K562 (cell line): ENCODE measurements around the gene ARPC4. TPM values are rescaled to one million over a fixed set of nuclear protein-coding genes. Genes with fewer than 3 reads are reported as not detected.

Experiments used
- ATAC-seq: fragments of 200-7000 bp; cut with Tn5 transposase; 3 replicates; pipeline ENCODE4 v1.9.1; 2020; ENCODE audit warnings: moderate library complexity
- BruUV-seq: library from RNA; stranded (reverse); fragments of 400-500 nt; replicated peaks from 2 replicates; lab custom pipeline; 2021; lab: Mats Ljungman, UMichigan
- CTCF ChIA-PET: fragments of 300-600 bp; formaldehyde crosslinking; extraction: SDS; loops from one replicate; lab custom pipeline; 2021; ENCODE audit warnings: low intra/inter-chr PET ratio; lab: Yijun Ruan, JAX
- POLR2A ChIA-PET: fragments of 300-600, 350-650 bp; sonication (Branson Sonifier 250); formaldehyde crosslinking; extraction: SDS; loops from one replicate; lab custom pipeline; 2021; ENCODE audit warnings: antibody characterized with exemption, inconsistent platforms; lab: Yijun Ruan, JAX
- DNase-seq, 4 experiments: peaks; one replicate each; pipeline versions ENCODE4 v3.0.0 to v3.0.0-alpha.2; 2011 to 2018; ENCODE audit warnings: low spot score in 3 of 4, mixed read lengths in 3 of 4; ENCODE audit errors: extremely low read depth in 1 of 4
- FAIRE-seq: peaks from 2 replicates; lab custom pipeline; 2011; peaks lifted over from hg19 to GRCh38; lab: Jason Lieb, UNC
- H2AFZ ChIP-seq: 2 replicates; pipeline ENCODE4 v1.6.0; 2011; ENCODE audit warnings: low read depth, low read length, control low read depth, inconsistent platforms
- H3K27ac ChIP-seq: fragments of 200-600 bp; 3 replicates; pipeline ENCODE4 v1.8.0; 2011; ENCODE audit warnings: low read depth, mild to moderate bottlenecking, control low read depth, inconsistent platforms, low read length, moderate library complexity, mixed read lengths; ENCODE audit errors: extremely low read depth
- H3K27me3 ChIP-seq, 2 experiments: fragments of 300-600 bp in 1 of 2; 2 replicates in 1 of 2; 3 replicates in 1 of 2; pipeline versions ENCODE4 v1.6.0 to v1.8.0; 2011; ENCODE audit warnings: inconsistent platforms in 2 of 2, low read length in 2 of 2, mild to moderate bottlenecking in 1 of 2, mixed read lengths in 1 of 2, moderate library complexity in 1 of 2; ENCODE audit not compliant: control insufficient read depth in 2 of 2, insufficient read depth in 2 of 2
- H3K36me3 ChIP-seq: fragments of 300-600 bp; 3 replicates; pipeline ENCODE4 v1.8.0; 2011; ENCODE audit warnings: mild to moderate bottlenecking, low read length, inconsistent platforms; ENCODE audit not compliant: control insufficient read depth, insufficient read depth
- H3K4me1 ChIP-seq, 2 experiments: fragments of 200-600 bp in 1 of 2; replicated peaks in 1 of 2; 2 replicates in 1 of 2; 3 replicates in 1 of 2; pipeline versions ENCODE4 v1.5.1 to v1.8.0; 2011; ENCODE audit warnings: inconsistent platforms in 2 of 2, low read length in 2 of 2, mild to moderate bottlenecking in 1 of 2, mixed read lengths in 1 of 2, moderate library complexity in 1 of 2; ENCODE audit not compliant: control insufficient read depth in 2 of 2, insufficient read depth in 2 of 2
- H3K4me2 ChIP-seq: 2 replicates; pipeline ENCODE4 v1.6.1; 2011; ENCODE audit warnings: low read length, control low read depth, inconsistent platforms, mixed read lengths; ENCODE audit not compliant: insufficient read depth
- H3K4me3 ChIP-seq: fragments of 200-600 bp; sonication (generic), shearing (Covaris generic); 2 replicates; pipeline ENCODE4 v1.5.1; 2016; ENCODE audit warnings: control low read depth, inconsistent platforms
- H3K79me2 ChIP-seq: fragments of 200-600 bp; 3 replicates; pipeline ENCODE4 v1.8.0; 2011; ENCODE audit warnings: low read length, inconsistent platforms; ENCODE audit not compliant: control insufficient read depth, insufficient read depth
- H3K9ac ChIP-seq, 2 experiments: 2 replicates each; pipeline versions ENCODE4 v1.6.0 to v1.6.1; 2011; ENCODE audit warnings: low read depth in 2 of 2, low read length in 2 of 2, control low read depth in 1 of 2, inconsistent platforms in 1 of 2, mild to moderate bottlenecking in 1 of 2, mixed read lengths in 1 of 2; ENCODE audit not compliant: insufficient read depth in 1 of 2
- H3K9me1 ChIP-seq: one replicate; pipeline ENCODE4 v1.6.0; 2011; ENCODE audit warnings: inconsistent platforms, mild to moderate bottlenecking, low read length, moderate library complexity; ENCODE audit not compliant: control insufficient read depth, insufficient read depth
- H3K9me3 ChIP-seq: replicated peaks from 2 replicates; pipeline ENCODE4 v1.5.1; 2011; ENCODE audit warnings: low read depth, low read length, inconsistent platforms; ENCODE audit not compliant: control insufficient read depth, insufficient read depth
- H4K20me1 ChIP-seq: replicated peaks from 2 replicates; pipeline ENCODE4 v1.6.1; 2011; ENCODE audit warnings: low read length, inconsistent platforms, mixed read lengths; ENCODE audit not compliant: control insufficient read depth, insufficient read depth
- FOXM1 ChIP-seq, 2 experiments: fragments of 450-650 bp in 1 of 2; sonication (generic) in 1 of 2; formaldehyde crosslinking in 1 of 2; IDR thresholded peaks; 2 replicates each; pipeline versions ENCODE4 v1.6.1 to v1.9.0; 2017 to 2022; ENCODE audit warnings: low read depth in 2 of 2, mild to moderate bottlenecking in 2 of 2, missing genetic modification reagents in 1 of 2, moderate library complexity in 1 of 2
- MAZ ChIP-seq, 2 experiments: fragments of 450-650 bp in 1 of 2; sonication (generic) in 1 of 2; formaldehyde crosslinking; IDR thresholded peaks in 1 of 2; conservative IDR thresholded peaks in 1 of 2; 2 replicates each; pipeline versions ENCODE4 v1.4.0 to v1.5.0; 2020; ENCODE audit warnings: mild to moderate bottlenecking in 1 of 2, missing genetic modification reagents in 1 of 2
- MTA1 ChIP-seq: fragments of 450-650 bp; IDR thresholded peaks from 2 replicates; pipeline ENCODE4 v1.6.1; 2017; ENCODE audit warnings: borderline replicate concordance
- NCOA1 ChIP-seq: fragments of 450-650 bp; IDR thresholded peaks from 2 replicates; pipeline ENCODE4 v1.6.1; 2016; ENCODE audit warnings: low read depth
- POLR2AphosphoS5 ChIP-seq: IDR thresholded peaks from 2 replicates; pipeline ENCODE4 v1.6.1; 2011; ENCODE audit warnings: mild to moderate bottlenecking, low read depth, low read length, moderate library complexity; ENCODE audit not compliant: control insufficient read depth, insufficient read depth
- PREB ChIP-seq: sonication (generic); formaldehyde crosslinking; IDR thresholded peaks from 2 replicates; pipeline ENCODE4 v1.8.1; 2023; ENCODE audit warnings: mild to moderate bottlenecking, missing genetic modification reagents
- PTRF ChIP-seq: fragments of 450-650 bp; IDR thresholded peaks from 2 replicates; pipeline ENCODE4 v1.6.1; 2016; ENCODE audit warnings: mild to moderate bottlenecking, missing genetic modification characterization, missing compliant biosample characterization
- ZNF318 ChIP-seq, 2 experiments: fragments of 450-650 bp; IDR thresholded peaks; 2 replicates each; pipeline ENCODE4 v1.6.1; 2016; ENCODE audit warnings: mild to moderate bottlenecking in 2 of 2, borderline replicate concordance in 1 of 2, low read depth in 1 of 2, moderate library complexity in 1 of 2
- WGBS: fragments of 100-300 bp; shearing (Covaris generic); methylation state at CpG from one replicate; pipeline ENCODE4 v1.1.6; 2016; ENCODE audit warnings: low coverage, mixed read lengths; ENCODE audit not compliant: insufficient coverage; ENCODE audit errors: missing lambda C conversion rate; 5-methylcytosine and 5-hydroxymethylcytosine counted together
- in situ Hi-C: fragments of 300-500 bp; cut with MboI; formaldehyde crosslinking; loops from 4 replicates; pipeline ENCODE4 v1.15.0; 2018; ENCODE audit warnings: inconsistent platforms, mixed read lengths
- intact Hi-C: fragments of 100-400 bp; cut with micrococcal nuclease; formaldehyde crosslinking; loops from 2 replicates; pipeline ENCODE4 v1.14.2; 2022
- polyA plus RNA-seq, 8 experiments: library from polyadenylated mRNA; depleted of rRNA in 4 of 8; stranded (reverse) in 5 of 8; unstranded in 3 of 8; fragments of >200 nt; fragmentation: Nextera tagmentation in 2 of 8; fragmentation: Illumina TruSeq in 1 of 8; extraction: Ambion mirVana in 2 of 8; extraction: Trizol in 1 of 8; gene quantifications; 2 replicates each; pipeline versions ENCODE4 v1.2.1 to v1.2.3, GENCODE V29; 2011 to 2014; ENCODE audit warnings: inconsistent platforms in 1 of 8, missing spikeins in 1 of 8
- total RNA-seq, 7 experiments: library from RNA; depleted of rRNA in 6 of 7; stranded (reverse); fragments of >200 nt in 6 of 7; fragmentation: Illumina TruSeq in 2 of 7; extraction: Trizol in 2 of 7; gene quantifications; 2 replicates each; pipeline versions ENCODE4 v1.2.1 to v1.2.3, GENCODE V29; 2011 to 2021; ENCODE audit warnings: low replicate concordance in 1 of 7
- TF ChIP-seq, protein P1 (sequence below): sonication (generic); formaldehyde crosslinking; IDR thresholded peaks from 2 replicates; pipeline ENCODE4 v1.8.1; 2023; ENCODE audit warnings: mild to moderate bottlenecking, missing genetic modification reagents

The ARPC4 gene
- total and polyA plus RNA-seq, 9 of the 15 experiments (the other 6 are each of a cell fraction or from before 2014, with no cell fraction given): 20.1 to 153 (median 119) TPM

DNA sequence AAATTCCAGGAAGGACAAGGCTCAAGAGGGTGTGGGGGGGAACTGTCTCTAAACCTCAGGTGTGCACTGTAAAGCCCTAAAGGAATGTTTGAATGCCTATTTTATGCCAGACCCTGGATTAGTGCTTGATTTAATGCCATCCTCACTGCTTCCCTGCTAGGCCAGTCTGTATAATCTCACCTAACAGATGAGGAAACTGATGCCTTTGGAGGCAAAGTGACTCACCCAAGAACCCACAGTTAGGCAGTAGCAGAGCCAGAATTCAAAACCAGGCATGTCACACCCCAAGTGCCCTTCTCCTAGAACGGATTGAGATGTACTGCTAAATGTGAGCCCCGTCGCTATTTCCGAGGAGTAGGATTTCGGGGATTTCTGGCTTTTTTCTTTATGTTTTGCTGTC is 31.0 kb upstream of the ARPC4 start:
- Histone ChIP-seq H2AFZ (no peak overlapping the region), H3K79me2 (no peaks in the 10 kb centered on the region), H3K4me2 (no peak overlapping the region), H3K4me1 (peaks cover 0 to 4% of the 10 kb centered on the region in 2 experiments; a peak in 3 of 5 replicates), H4K20me1 (no peaks in the 10 kb centered on the region), H3K9ac (no peak overlapping the region), H3K9me1 (no peaks in the 10 kb centered on the region), H3K36me3 (peaks cover 19% of the 10 kb centered on the region; the same call in 2 of the 3 replicates), H3K27me3 (no peaks in the 10 kb centered on the region), H3K4me3 (no peak overlapping the region), H3K9me3 (no peaks in the 10 kb centered on the region; the same call in 1 of the 2 replicates), H3K27ac (no peak overlapping the region)
- CTCF ChIA-PET: no interaction called here
- FAIRE-seq (no peak), ATAC-seq (no peak), DNase-seq (no peak)
- intact Hi-C loops (no loop called here), in situ Hi-C loops (no loop called here)
- BruUV-seq: no TSS peak
- POLR2A ChIA-PET: interaction anchor here (0.6 kb wide), 1 partner anchor 13 kb away, joined by 4 read pairs; no protein-coding TSS in a partner anchor
- 76% methylated on average over 5 of the region's 5 CpGs for WGBS
- no peak for TF ChIP-seq FOXM1 (IDR thresholded peaks at IDR 0.05; ENCODE audit: low read depth)
- no peak for TF ChIP-seq FOXM1 (CRISPR knock-in tag; IDR thresholded peaks at IDR 0.05; ENCODE audit: low read depth)
- TF ChIP-seq PREB (CRISPR knock-in tag): no peak
- no peak for TF ChIP-seq ZNF318 (IDR thresholded peaks at IDR 0.05; ENCODE audit: borderline replicate concordance in 1 of 2, low read depth in 1 of 2)
- no peak for TF ChIP-seq MTA1
- TF ChIP-seq POLR2AphosphoS5: no peak
- TF ChIP-seq MAZ (CRISPR knock-in tag; conservative IDR thresholded peaks at IDR 0.05 in 1 of 2, IDR thresholded peaks at IDR 0.05 in 1 of 2): no peak
- no peak for TF ChIP-seq NCOA1
- TF ChIP-seq PTRF (tag): no peak
- TF ChIP-seq, protein P1, sequence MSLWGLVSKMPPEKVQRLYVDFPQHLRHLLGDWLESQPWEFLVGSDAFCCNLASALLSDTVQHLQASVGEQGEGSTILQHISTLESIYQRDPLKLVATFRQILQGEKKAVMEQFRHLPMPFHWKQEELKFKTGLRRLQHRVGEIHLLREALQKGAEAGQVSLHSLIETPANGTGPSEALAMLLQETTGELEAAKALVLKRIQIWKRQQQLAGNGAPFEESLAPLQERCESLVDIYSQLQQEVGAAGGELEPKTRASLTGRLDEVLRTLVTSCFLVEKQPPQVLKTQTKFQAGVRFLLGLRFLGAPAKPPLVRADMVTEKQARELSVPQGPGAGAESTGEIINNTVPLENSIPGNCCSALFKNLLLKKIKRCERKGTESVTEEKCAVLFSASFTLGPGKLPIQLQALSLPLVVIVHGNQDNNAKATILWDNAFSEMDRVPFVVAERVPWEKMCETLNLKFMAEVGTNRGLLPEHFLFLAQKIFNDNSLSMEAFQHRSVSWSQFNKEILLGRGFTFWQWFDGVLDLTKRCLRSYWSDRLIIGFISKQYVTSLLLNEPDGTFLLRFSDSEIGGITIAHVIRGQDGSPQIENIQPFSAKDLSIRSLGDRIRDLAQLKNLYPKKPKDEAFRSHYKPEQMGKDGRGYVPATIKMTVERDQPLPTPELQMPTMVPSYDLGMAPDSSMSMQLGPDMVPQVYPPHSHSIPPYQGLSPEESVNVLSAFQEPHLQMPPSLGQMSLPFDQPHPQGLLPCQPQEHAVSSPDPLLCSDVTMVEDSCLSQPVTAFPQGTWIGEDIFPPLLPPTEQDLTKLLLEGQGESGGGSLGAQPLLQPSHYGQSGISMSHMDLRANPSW (CRISPR knock-in tag): no peak
